Neural progenitor cell (in vitro differentiated cells): ENCODE measurements around the gene RHOV.

Experiments used
- EZH2phosphoT487 ChIP-seq: fragments of 200-600 bp; sonication (generic); IDR thresholded peaks from 2 replicates; pipeline ENCODE4 v1.6.1; 2017; ENCODE audit warnings: antibody characterized with exemption
- TF ChIP-seq, protein P1 (sequence below): fragments of 200-600 bp; sonication (generic); IDR thresholded peaks from 2 replicates; pipeline ENCODE4 v1.5.1; 2017; ENCODE audit warnings: antibody characterized with exemption, mild to moderate bottlenecking

GRCh38 chr15:40872791-40873693, 992 bp downstream of the RHOV start:
- TF ChIP-seq, protein P1, sequence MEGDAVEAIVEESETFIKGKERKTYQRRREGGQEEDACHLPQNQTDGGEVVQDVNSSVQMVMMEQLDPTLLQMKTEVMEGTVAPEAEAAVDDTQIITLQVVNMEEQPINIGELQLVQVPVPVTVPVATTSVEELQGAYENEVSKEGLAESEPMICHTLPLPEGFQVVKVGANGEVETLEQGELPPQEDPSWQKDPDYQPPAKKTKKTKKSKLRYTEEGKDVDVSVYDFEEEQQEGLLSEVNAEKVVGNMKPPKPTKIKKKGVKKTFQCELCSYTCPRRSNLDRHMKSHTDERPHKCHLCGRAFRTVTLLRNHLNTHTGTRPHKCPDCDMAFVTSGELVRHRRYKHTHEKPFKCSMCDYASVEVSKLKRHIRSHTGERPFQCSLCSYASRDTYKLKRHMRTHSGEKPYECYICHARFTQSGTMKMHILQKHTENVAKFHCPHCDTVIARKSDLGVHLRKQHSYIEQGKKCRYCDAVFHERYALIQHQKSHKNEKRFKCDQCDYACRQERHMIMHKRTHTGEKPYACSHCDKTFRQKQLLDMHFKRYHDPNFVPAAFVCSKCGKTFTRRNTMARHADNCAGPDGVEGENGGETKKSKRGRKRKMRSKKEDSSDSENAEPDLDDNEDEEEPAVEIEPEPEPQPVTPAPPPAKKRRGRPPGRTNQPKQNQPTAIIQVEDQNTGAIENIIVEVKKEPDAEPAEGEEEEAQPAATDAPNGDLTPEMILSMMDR, result no peak
- TF ChIP-seq EZH2phosphoT487, result no peak
